ENCODE data around the gene CYTH3. TPM values are rescaled to one million over a fixed set of nuclear protein-coding genes. Genes with fewer than 3 reads are reported as not detected.

Gene CYTH3
- total and polyA plus RNA-seq, 9 of the 15 experiments (the other 6 are each of a cell fraction or from before 2014, with no cell fraction given): 0.25 to 15.2 (median 11.4) TPM

- H3K9me3 ChIP-seq (replicated peaks; ENCODE audit: control insufficient read depth, insufficient read depth, low read depth, low read length): no peaks in the 10 kb centered on the region
- no peaks in the 10 kb centered on the region for H3K9me1 ChIP-seq (ENCODE audit: control insufficient read depth, insufficient read depth, low read length)
- intact Hi-C loops (cut with micrococcal nuclease): no loop called here
- H3K27ac ChIP-seq (ENCODE audit: extremely low read depth, low read depth, low read length): no peak overlapping the region
- no peaks in the 10 kb centered on the region for H4K20me1 ChIP-seq (replicated peaks; ENCODE audit: control insufficient read depth, insufficient read depth, low read length)
- CTCF ChIA-PET (ENCODE audit: low intra/inter-chr PET ratio): no interaction called here
- POLR2A ChIA-PET: interaction anchor here (1.2 kb wide), 1 partner anchor 11 kb away, joined by 3 read pairs; no protein-coding TSS in a partner anchor
- DNase-seq (ENCODE audit: extremely low read depth in 1 of 4, low spot score in 3 of 4) (no peak), ATAC-seq (no peak), FAIRE-seq (no peak)
- no TSS peak for BruUV-seq (replicated peaks)
- WGBS (ENCODE audit: insufficient coverage, low coverage, missing lambda C conversion rate): 88% methylated on average over 17 of the region's 17 CpGs
- H3K79me2 ChIP-seq (ENCODE audit: control insufficient read depth, insufficient read depth, low read length): no peaks in the 10 kb centered on the region
- H3K9ac ChIP-seq (ENCODE audit: insufficient read depth in 1 of 2, low read depth in 2 of 2, low read length in 2 of 2): no peak overlapping the region
- H2AFZ ChIP-seq (ENCODE audit: low read depth, low read length): no peak overlapping the region
- TF ChIP-seq CEBPB (tag; IDR thresholded peaks at IDR 0.05): peak; percentile 36; the same call in 1 of the 2 replicates
- TF ChIP-seq, protein P1, sequence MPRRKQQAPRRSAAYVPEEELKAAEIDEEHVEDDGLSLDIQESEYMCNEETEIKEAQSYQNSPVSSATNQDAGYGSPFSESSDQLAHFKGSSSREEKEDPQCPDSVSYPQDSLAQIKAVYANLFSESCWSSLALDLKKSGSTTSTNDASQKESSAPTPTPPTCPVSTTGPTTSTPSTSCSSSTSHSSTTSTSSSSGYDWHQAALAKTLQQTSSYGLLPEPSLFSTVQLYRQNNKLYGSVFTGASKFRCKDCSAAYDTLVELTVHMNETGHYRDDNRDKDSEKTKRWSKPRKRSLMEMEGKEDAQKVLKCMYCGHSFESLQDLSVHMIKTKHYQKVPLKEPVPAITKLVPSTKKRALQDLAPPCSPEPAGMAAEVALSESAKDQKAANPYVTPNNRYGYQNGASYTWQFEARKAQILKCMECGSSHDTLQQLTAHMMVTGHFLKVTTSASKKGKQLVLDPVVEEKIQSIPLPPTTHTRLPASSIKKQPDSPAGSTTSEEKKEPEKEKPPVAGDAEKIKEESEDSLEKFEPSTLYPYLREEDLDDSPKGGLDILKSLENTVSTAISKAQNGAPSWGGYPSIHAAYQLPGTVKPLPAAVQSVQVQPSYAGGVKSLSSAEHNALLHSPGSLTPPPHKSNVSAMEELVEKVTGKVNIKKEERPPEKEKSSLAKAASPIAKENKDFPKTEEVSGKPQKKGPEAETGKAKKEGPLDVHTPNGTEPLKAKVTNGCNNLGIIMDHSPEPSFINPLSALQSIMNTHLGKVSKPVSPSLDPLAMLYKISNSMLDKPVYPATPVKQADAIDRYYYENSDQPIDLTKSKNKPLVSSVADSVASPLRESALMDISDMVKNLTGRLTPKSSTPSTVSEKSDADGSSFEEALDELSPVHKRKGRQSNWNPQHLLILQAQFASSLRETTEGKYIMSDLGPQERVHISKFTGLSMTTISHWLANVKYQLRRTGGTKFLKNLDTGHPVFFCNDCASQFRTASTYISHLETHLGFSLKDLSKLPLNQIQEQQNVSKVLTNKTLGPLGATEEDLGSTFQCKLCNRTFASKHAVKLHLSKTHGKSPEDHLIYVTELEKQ (CRISPR knock-in tag; IDR thresholded peaks at IDR 0.05): no peak
- TF ChIP-seq JUN (IDR thresholded peaks at IDR 0.05; ENCODE audit: borderline replicate concordance, low read depth, low read length): no peak
- TF ChIP-seq JUN (CRISPR knock-in tag; IDR thresholded peaks at IDR 0.05; ENCODE audit: borderline replicate concordance): no peak
- no peaks in the 10 kb centered on the region for H3K27me3 ChIP-seq (ENCODE audit: control insufficient read depth in 2 of 2, insufficient read depth in 2 of 2, low read length in 2 of 2)
- in situ Hi-C loops (cut with MboI): no loop called here
- no peaks in the 10 kb centered on the region for H3K4me1 ChIP-seq (replicated peaks in 1 of 2; ENCODE audit: control insufficient read depth in 2 of 2, insufficient read depth in 2 of 2, low read length in 2 of 2)
- no peak overlapping the region for H3K4me2 ChIP-seq (ENCODE audit: insufficient read depth, low read length)
- H3K4me3 ChIP-seq: no peak overlapping the region
- peaks cover 62% of the 10 kb centered on the region for H3K36me3 ChIP-seq (ENCODE audit: control insufficient read depth, insufficient read depth, low read length)
Observed at GRCh38 chr7:6139189-6139996, 133.0 kb downstream of the CYTH3 start.

All from K562 (cell line).